ENCODE measurements around the gene PKP3.

Gene PKP3

DNA sequence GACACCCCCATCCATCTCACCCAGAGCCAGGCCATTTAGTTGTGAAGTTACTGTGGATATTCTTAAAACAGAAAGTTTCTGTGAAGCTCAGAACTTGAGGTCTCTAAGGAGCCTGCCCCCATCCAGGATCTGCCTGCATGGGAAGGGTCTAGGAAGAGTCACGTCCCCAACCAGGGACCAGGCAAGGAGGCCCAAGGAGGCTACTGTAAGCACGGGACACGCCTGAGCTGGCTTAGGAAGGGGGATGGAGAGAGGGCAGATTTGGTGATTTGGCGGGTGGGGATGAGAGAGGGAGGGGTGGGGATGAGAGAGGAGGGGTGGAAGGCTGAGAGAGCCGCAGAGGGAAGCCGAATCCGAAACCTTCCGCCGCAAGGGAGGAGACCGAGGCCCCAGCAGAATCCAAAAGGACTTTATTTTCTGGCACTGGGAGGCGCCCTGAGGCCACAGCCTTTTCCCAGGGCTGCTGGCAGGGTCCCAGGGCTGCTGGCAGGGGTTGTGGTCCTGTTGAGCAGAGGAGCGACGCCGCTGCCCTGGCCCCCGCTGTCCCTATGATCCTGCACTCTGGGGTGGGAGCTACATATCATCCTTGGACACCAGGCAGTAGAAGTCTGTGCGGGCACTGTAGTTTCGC lies 11.4 kb downstream of the PKP3 start:
- no peak overlapping the region for H3K4me3 ChIP-seq (ENCODE audit: low read depth, low read length)
- DNase-seq (ENCODE audit: low read depth), result no peak

GRCh38 chr11:405954-406795 lies 12.2 kb downstream of the PKP3 start:
- TF ChIP-seq MYC (IDR thresholded peaks at IDR 0.05; ENCODE audit: low read depth, low read length), result no peak
- no peak for DNase-seq (ENCODE audit: low read depth)
- no peak overlapping the region for H3K4me3 ChIP-seq (ENCODE audit: low read depth, low read length)

More for the DNA sequence above, 11.4 kb downstream of the PKP3 start:
- TF ChIP-seq, protein P1, sequence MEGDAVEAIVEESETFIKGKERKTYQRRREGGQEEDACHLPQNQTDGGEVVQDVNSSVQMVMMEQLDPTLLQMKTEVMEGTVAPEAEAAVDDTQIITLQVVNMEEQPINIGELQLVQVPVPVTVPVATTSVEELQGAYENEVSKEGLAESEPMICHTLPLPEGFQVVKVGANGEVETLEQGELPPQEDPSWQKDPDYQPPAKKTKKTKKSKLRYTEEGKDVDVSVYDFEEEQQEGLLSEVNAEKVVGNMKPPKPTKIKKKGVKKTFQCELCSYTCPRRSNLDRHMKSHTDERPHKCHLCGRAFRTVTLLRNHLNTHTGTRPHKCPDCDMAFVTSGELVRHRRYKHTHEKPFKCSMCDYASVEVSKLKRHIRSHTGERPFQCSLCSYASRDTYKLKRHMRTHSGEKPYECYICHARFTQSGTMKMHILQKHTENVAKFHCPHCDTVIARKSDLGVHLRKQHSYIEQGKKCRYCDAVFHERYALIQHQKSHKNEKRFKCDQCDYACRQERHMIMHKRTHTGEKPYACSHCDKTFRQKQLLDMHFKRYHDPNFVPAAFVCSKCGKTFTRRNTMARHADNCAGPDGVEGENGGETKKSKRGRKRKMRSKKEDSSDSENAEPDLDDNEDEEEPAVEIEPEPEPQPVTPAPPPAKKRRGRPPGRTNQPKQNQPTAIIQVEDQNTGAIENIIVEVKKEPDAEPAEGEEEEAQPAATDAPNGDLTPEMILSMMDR (IDR thresholded peaks at IDR 0.05; ENCODE audit: low read depth, low read length), result no peak

- TF ChIP-seq, protein P2, sequence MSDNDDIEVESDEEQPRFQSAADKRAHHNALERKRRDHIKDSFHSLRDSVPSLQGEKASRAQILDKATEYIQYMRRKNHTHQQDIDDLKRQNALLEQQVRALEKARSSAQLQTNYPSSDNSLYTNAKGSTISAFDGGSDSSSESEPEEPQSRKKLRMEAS (IDR thresholded peaks at IDR 0.05; ENCODE audit: low read depth, low read length), result peak; percentile 8; the same call in 1 of the 2 replicates
- TF ChIP-seq, protein P1 (IDR thresholded peaks at IDR 0.05; ENCODE audit: low read depth, low read length), result no peak
- H3K4me3 ChIP-seq (ENCODE audit: low read depth, low read length), result no peak overlapping the region
- DNase-seq (ENCODE audit: low read depth), result peak; percentile 91
These were observed 13.0 kb downstream of the PKP3 start for GRCh38 chr11:406796-407650.

DNA sequence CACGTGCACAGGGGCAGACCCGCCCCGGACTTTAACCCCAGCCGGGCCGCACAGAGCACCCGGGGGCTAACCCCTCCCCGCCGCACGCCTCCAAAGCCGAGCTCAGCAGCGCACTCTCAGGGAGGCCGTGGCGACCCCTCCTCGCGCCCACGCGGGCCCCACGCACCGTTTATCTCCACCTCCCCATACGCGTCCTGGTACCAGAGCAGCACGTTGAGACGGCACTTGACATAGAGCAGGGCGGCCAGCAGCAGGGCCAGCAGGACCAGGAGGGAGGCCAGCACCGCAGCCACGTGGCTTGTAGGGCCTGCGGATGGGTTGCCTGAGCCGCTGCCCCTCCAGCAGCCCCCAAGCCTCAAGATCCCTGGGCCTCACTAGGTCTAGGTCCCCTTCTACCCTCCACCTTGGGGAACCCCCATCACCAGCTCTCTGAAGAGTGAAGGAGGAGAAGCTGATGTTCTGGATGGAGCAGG lies 13.7 kb downstream of the PKP3 start:
- no peak overlapping the region for H3K4me3 ChIP-seq (ENCODE audit: low read depth, low read length)
- no peak for TF ChIP-seq MYC (IDR thresholded peaks at IDR 0.05; ENCODE audit: low read depth, low read length)
- TF ChIP-seq, protein P2 (IDR thresholded peaks at IDR 0.05; ENCODE audit: low read depth, low read length), result 0 out of 2 replicates have a peak, but pooled peaks have one; percentile 1
- DNase-seq (ENCODE audit: low read depth), result no peak

DNA sequence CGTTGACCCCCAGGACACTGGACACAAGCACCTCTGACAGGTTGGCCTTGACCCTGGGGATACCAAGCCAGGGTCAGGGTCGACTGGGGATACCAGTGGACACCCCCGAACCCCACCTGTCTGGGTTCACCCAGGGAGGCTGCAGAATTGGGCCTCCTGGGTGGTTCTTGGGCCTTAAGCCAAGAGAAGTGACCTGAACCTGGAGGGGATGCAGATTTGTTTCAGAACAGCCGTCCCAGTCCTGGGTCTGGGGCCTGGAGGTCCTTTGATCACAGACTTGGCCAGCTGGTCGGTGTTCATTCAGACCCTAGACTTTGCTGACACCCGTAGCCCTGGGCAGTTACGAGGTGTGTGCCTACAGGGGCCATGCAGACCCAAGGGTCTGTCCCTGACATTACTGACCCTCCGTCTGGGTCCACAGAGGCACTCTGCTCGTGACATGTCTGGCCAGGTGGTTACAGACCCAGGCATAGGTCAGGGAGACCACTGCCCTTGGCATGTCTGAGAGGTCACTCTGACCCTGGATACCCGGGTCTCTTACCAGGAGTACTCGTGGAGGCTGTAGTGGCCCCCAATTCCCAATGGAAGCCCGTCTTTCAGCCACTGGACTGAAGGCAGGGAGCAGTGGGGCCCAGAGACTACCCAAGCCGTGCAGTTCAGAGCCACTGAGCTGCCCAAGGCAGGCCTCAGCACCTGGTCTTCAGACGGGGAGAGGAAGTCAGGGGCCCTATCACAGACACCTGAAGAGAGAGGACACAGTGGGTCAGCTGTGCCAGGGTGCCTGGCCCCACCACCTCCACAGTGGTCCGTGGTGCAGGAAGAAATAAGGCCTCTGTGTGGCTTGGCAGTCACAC lies 14.4 kb downstream of the PKP3 start:
- TF ChIP-seq, protein P2 (IDR thresholded peaks at IDR 0.05; ENCODE audit: low read depth, low read length), result no peak
- TF ChIP-seq MYC (IDR thresholded peaks at IDR 0.05; ENCODE audit: low read depth, low read length) (no peak), POLR2A (IDR thresholded peaks at IDR 0.05; ENCODE audit: extremely low read depth, insufficient read length) (no peak)
- TF ChIP-seq, protein P1 (IDR thresholded peaks at IDR 0.05; ENCODE audit: low read depth, low read length), result no peak
- DNase-seq (ENCODE audit: low read depth), result no peak
- no peak overlapping the region for H3K4me3 ChIP-seq (ENCODE audit: low read depth, low read length)

DNA sequence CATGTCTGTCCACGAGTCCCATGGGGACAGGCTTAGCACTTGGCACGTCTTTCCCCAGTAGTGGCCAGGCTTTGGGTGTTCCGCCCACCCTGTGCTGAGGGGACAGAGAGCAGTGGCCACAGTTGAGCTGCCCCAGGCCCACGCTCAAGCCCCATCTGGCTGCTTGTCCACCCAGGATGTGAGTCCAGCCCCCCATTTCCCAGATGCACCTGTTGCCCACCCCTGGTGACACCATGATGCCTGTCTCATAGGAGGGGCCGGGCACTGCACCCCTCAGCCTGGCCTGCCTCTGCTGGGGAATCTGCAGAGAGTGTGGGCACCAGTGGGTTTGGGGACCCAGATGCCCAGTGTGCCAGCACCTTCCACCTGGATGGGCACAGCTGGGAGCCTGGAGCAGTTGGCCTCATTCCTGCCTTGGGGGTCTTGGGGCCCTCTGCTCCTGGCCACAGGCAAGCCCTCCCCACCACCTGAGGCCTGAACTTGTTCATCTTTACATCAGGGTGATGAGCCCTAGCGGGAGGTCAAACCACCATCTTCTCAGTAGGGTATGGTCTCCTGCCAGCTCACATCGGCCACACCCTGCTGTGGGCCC lies 15.1 kb downstream of the PKP3 start:
- no peak overlapping the region for H3K4me3 ChIP-seq (ENCODE audit: low read depth, low read length)
- TF ChIP-seq, protein P2 (IDR thresholded peaks at IDR 0.05; ENCODE audit: low read depth, low read length), result no peak
- TF ChIP-seq MYC (IDR thresholded peaks at IDR 0.05; ENCODE audit: low read depth, low read length), result no peak
- TF ChIP-seq, protein P1 (IDR thresholded peaks at IDR 0.05; ENCODE audit: low read depth, low read length), result no peak
- no peak for DNase-seq (ENCODE audit: low read depth)

Data from NB4 (cell line).